ENCODE data around the gene KLK13.

GRCh38 chr19:51060973-51061372 lies 3.9 kb downstream of the KLK13 start:
- TF ChIP-seq POLR2A (IDR thresholded peaks at IDR 0.05) (no peak), CTCF (IDR thresholded peaks at IDR 0.05) (no peak)

Measured in thyroid gland (tissue), 4 donors.